Occipital lobe (tissue), 2 donors: Measurements from ENCODE around the gene MRPL12. TPM values are rescaled to one million over a fixed set of nuclear protein-coding genes. Genes with fewer than 3 reads are reported as not detected.

Experiments
- DNase-seq: peaks from one replicate; lab custom pipeline; 2025; lab: John Stamatoyannopoulos, UW
- total RNA-seq: library from RNA; depleted of rRNA; stranded (reverse); fragments of >200 nt; gene quantifications from one replicate; pipeline ENCODE4 v1.2.3, GENCODE V29; 2014

The MRPL12 gene
- total RNA-seq, 1 donor from 2014 or later: 4.7 TPM

DNA sequence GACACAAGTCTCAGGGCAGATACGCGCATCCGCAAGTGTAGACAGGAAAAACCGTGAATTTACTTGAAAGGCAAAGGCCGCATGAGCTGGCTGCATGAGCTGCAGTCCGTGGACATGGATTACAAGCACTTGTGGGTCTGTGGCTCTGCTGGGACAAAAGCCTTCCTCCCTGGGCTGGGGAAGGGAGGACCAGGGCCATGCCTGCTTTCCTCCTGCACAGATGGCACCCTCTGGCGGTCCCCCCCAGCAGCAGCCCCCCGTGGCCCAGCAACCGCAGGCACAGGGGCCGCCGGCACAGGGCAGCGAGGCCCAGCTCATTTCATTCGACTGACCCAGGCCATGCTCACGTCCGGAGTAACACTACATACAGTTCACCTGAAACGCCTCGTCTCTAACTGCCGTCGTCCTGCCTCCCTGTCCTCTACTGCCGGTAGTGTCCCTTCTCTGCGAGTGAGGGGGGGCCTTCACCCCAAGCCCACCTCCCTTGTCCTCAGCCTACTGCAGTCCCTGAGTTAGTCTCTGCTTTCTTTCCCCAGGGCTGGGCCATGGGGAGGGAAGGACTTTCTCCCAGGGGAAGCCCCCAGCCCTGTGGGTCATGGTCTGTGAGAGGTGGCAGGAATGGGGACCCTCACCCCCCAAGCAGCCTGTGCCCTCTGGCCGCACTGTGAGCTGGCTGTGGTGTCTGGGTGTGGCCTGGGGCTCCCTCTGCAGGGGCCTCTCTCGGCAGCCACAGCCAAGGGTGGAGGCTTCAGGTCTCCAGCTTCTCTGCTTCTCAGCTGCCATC lies 1.7 kb upstream of the MRPL12 start:
- DNase-seq: no peak

DNA sequence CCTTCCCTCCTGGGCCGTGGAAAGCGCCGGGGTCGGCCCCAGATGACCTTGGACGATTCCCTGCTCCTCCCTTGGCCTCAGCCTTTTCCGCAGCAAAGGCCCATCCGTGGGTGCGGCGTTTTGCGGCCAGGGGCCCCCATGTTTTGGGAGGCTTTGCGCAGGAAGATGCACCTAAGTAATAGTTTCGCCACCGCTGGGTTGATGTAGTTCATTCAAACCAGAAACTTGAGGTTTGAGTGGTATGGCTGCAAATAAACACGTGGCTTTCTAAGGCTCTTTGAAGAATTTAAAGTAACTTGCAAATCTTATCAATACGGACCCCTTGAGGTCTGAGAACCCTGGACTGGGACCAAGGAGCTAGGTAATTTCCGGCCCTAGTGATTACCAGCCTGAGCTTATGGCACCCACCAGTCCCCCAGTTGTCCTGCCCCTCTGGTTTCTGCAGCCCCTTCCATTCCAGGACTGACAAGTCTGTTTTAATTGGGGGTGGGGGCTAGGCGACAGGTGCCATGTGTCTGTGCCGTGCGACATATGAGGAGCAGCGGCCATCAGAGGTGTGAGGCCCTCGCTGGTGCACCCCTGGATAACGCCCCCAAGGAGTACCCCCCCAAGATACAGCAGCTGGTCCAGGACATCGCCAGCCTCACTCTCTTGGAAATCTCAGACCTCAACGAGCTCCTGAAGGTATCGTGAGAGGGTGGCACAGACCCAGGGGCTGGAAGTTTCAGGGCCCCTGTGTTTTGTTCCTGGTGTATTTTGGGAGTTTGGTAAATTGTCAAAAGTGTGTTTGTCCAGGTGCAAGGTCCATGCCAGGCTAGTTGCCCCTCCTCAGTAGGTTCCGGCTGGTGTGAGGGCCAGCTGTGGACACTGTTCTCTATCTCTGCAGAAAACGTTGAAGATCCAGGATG lies 834 bp downstream of the MRPL12 start:
- DNase-seq: no peak

DNA sequence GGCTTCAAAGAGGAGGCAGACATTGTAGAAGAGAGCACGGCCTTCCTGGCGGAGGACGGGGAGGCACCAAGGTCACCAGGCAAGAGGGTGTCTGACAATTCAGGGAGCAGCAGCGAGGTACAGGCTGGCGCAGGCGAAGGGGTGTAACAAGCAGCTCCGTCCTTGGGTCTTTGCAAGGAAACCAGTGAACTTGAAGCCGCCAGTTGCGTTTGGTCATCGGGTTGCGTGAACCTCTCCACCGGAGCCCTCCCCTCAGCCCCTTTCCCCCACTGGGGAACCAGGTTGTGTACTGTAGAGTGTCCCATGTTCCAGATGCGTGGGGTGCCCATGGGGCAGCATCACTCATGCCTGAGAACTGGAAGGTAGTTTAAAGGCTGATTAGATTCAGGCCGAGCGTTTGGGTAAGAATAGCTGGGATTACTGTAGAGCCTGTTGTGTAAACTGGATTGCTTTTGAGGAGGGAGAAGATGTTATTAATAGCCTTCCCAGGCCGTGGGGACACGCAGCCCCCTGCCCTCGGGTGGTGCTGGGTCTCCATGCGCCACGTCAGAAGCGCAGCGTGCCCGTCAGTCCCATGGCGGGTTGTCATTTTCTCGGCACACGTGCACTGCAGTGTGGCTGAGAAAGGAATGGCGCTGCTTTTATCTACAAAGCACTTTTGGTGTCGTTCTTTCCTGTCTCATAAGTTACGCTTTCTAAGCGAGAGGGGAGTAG lies 2.5 kb downstream of the MRPL12 start:
- no peak for DNase-seq

DNA sequence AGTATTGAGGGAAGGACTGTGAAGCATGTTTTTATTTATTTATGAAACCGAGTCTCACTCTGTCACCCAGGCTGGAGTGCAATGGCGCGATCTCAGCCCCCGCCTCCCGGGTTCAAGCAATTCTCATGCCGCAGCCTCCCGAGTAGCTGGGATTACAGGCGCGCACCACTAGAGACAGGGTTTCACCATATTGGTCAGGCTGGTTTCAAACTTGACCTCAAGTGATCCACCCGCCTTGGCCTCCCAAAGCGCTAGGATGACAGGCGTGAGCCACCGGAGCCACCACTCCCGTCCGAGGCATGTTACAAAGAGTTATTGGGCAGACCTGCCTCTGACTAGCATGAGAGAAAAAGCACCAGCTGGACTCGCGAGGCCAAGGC lies 3.1 kb downstream of the MRPL12 start:
- no peak for DNase-seq

DNA sequence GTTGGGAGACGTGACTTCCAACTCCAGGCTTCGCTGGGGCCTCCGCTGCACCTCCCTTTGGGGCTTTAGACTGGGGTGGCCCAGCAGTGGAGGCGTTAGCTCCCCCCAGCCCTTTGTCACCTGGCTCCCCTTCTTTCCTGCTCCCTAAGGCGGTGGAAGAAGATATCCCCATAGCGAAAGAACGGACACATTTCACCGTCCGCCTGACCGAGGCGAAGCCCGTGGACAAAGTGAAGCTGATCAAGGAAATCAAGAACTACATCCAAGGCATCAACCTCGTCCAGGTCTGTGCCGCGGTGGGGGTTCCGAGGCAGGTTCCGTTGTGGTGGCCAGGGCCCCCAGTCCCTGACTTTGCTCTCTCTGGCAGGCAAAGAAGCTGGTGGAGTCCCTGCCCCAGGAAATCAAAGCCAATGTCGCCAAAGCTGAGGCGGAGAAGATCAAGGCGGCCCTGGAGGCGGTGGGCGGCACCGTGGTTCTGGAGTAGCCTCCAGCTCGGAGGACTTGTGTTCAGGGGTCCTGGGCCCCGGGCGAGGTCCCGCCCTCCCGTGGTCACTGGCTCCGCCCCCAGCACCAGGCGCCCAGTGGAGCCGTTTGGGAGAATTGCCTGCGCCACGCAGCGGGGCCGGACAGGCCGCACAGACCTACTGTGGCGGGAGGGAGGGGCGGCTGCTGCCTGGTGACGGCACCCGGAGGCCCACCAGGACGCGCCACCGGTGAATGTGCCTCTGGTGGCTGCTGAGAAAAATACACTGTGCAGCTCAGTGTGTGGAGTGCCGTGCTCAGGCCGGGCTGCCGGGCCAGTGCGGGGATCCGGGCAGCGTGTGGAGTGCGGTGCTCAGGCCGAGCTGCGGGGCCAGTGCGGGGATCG lies 3.8 kb downstream of the MRPL12 start:
- no peak for DNase-seq

DNA sequence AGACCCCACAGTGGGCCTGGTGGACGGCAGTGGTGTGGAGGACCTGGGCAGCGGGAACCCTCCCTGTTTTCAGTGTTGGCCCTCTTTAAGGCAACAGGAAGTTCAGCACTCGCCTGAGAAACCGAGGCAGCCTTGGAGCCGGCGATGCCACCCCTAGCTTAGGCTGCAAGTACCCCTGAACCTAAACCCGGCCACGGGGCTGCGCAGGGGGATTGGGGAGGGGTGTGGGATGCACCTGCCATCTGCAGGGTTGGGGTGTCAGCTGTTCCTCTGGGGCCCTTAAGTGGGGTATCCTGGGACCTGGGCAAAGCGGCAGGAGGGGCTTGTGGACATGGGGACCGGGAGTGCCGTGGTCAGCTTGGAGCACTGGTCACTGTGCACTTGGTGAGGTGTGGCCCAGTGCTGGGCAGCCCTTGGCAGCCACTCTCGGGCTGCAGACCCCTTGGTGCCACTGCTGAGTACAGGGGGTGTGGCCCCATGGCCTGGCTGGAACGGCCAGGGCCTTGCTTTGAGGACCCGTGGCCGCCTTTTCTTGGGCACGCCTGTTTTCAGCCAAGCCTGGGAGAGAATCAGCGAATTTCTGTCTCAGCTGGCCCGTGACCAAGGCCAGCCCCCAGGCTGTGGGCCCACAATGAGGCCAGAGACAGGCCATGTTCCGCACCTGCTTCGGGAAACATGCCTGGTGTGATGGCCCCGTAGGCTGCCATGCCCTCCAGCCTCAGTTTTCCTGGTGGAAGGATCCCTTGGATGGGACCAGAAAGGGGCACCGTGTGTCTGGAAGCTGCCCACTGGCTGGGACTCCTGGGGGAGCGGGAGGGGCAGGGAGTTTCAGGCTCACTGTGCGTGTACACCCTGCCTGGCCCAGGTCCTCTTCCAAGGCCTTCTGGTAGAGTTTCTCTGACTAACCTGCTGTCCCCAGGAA lies 4.8 kb downstream of the MRPL12 start:
- DNase-seq: no peak

DNA sequence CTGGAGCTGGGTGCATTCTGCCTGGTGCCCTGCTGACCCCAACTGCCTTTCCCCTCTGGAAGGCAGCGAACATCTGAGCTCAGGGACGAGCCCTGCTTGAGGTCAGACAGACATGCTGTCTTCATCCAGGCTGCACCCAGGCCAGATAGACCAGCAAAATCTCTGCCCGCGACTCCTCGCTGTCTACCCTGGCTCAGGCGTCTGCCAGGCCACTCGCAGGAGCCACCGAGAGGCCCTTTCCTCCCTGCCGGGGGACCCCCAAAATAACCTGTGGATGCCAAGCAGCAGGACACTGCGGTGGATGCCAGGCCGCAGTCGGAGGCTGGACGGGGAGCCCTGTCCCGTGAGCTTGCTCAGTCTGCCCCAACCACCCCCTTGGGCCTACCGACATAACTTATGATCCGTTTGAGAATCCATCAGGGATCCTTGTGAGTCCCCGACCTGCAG lies 5.6 kb downstream of the MRPL12 start:
- no peak for DNase-seq

DNA sequence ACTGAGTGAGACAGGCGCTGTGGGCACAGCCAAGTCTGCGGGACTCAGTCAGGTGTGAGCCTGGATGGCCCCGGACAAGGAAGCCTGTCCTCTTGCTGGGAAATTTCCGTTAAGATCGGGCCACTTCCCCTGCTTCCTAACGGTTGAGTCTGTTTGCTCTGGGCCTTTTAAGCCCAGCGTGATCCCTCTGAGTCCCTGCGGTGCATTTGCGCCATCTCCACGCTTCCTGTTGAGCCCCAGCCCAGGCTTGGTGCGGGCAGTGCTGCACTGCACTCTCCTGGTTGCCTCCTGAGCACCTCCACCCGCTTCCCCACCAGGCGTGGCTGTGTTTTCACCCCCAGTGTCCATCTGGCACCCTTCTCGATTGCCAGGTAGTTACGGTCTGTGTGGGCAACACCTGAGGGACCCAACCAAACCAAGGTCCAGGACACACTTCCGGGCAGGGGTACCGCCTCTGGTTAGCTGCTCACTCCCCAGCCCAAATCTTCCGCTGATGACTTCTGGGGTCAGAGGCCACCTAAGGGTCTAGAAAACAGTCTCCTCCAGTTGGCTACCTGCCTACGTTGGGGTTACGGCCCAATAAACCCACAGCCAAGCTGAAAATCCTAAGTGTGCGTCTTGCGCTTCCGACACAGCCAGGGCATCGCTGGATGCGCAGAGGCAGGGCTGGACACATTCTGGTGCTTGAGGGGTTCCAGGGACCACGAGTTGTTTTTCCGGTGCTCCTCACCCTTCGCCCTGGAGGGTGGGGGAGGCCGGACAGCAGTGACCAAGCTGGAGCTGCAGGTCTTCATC lies 7.5 kb downstream of the MRPL12 start:
- DNase-seq: no peak

DNA sequence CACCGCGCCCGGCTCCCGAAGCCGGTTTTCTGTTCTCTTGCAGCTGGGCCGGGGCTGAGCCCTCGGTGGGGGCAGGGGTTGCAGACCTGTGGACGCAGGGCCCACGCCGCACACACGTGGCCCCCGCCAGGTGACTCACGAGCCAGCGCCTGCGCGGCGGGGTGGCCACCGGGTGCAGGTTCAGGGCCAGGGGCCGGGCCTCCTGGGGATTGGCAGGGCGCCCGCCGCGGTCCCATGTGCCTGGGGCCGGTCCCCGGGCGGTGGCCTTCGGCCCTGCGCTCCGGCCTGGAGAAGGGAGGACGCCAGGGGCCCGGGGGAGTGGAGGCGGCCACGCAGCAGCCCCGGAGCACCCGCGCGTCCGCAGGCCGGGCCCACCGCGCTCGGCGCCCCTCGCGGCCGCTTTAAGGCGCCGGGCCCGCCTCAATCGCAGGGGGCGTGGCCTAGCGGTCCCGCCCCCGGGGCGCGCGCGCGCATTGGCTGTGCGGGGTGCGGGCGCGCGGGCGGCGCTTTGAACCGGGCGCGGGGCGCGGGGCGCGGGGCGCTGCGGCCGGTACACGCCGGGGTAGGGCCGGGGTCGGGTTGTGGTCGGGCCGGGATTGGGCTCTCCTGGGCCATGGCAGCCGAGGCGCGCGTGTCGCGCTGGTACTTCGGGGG lies 8.8 kb downstream of the MRPL12 start, which contains the start of gene SLC25A10:
SLC25A10 (plus strand) TSS at position 471 of the 654 bp plus-strand sequence; CDS start at position 614, 143 bp downstream.
- DNase-seq: peak; percentile 48

DNA sequence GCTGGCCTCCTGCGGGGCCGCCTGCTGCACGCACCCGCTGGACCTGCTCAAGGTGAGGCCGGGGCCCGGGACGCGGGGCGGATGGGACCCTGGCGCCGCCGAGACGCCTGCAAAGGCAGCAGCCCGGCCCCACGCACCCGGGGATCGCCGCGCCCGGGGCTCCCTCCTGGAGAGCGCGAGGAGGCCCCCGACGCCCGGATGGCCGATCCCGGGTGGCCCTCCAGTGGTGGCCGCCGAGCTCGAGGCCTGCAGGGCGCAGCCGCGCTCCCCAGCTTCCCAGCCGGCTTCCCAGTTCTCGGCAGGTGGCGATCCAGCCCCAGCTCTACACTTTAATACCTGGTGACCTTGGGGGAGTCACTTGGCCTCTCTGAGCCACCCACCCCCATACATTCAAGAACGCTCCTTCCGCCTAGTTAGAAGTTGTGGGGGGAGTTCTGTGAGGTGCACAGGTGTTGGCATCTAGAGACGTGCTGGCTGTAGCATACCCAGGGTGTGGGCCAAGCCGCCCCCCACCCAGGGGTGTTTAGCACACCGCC lies 9.4 kb downstream of the MRPL12 start:
- no peak for DNase-seq

DNA sequence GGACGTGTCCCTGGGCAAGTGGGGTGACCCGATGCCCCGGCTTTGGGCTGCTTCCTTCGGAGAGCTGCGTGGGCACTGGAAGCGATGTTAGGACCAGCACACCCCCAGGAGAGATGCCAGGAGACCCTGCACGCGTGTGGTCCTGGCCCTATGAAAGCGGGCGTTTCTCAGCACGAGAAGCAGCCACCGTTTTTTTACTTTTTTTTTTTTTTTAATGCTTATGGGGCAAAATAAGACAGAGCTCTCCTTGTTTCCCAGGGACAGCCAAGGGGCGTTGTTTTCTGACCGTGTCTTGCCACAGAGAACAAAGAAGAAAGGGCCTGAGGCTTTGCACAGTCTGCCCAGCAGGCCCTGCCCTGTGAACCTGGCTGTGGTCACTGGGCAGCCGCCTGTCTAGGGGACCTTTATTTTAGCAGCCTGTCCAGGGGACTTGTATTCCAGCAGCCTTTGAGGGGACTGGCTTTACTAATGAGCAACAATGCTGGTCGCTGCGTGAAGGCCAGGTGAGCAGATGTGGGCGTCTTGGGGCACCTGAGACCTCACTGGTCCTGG lies 9.9 kb downstream of the MRPL12 start:
- DNase-seq: no peak

DNA sequence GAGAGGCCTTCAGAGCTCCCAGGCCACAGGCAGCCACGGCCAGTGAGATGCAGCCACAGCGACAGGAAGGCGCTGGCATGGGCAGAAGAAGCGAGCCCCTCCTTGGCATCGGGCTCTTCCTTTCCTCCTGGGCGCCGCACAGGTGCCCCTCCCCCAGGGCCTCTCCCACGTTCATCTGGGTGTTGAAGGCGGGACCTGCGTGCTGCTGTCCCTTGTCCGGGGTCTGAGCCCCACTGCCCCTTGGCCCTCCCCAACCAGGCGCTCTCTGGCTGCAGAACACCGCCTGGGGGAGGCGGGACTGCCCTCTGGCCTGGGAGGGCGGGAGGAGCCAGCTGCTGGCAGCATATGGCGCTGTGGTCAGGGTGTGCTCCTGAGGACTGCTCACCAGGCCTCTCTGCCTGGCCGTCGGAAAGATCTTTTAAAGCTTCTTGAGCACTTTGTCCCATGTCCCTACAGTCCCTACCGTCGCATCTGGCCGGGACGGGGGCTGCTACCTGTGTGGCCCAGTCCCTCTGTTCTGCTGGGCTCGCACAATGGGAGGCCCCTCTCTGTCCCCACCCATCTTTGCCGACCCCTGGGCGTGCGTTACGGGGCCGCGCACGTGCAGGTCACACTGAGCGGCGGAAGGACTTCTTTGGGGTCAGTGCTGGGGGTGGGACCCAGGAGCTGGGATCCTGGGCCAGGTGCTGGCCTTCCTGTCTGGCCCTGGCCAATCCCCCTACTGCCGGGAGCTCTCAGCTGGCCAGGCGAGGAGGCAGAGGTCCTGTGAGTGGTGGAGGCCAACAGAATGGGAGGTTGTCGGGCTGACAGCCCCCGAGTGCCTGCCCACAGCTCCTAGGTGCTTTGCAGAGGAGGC lies 10.6 kb downstream of the MRPL12 start:
- DNase-seq: no peak

DNA sequence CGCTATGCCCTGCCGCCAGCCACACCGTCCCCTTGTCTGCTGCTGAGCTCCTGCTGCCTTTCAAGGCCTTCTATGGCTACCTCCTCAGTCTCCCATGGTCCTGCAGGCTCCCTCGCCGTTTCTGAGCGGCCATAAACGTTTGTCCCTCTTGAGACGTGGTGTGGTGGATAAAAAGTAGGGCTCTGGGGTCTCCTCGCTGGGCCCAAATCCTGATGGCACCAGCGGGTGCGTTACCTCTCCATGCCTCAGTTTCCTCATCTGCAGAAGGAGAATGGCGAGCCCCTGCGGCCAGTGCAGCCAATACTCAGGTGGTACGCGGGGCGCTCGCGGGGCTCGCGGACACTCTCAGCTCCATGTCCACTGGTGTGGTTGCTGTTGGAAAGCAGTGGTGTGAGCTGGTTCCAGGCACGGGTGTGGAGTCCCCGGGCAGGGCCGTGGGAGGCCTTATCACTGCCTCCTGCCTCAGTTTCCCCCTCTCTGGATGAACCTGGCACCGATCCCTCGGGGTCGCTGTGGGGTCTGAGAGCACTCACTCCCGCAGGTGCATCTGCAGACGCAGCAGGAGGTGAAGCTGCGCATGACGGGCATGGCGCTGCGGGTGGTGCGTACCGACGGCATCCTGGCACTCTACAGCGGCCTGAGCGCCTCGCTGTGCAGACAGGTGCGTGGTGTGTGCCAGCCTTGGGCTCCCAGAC lies 11.4 kb downstream of the MRPL12 start:
- no peak for DNase-seq

DNA sequence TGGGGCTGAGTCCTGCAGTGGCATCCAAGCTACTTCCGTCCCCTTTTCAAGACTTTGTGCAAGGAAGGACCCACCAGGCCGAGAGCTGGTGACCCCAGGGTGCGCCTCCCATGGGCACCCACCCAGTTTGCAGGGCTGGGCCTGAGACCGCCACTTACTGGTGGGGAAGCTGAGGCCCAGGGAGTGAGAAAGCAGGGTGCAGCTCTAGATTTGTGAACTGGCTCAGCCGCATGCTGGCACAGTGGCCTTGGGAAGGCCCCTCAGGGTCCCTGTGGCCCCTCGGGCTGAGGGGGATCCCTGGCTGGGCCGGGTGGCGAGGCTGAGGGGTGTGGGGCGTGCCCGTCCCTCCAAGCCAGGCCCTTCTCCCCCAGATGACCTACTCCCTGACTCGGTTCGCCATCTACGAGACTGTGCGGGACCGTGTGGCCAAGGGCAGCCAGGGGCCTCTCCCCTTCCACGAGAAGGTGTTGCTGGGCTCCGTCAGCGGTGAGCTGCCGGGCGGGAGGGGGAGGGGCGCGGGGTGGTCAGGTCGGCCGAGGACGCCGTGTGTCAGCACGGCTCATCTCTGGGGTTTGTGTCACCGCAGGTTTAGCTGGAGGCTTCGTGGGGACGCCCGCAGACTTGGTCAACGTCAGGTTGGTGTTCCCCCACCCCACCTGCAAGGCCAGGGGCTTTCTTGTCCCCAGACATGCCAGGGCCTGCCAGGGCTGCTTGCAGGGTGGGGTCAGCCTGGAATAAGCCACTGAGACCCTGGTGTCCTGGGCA lies 12.1 kb downstream of the MRPL12 start:
- no peak for DNase-seq
